ENCODE data around the gene PCDHB9. TPM values are rescaled to one million over a fixed set of nuclear protein-coding genes. Genes with fewer than 3 reads are reported as not detected.
A peak's percentile ranks its signal among the peaks of the same experiment; 100 is the strongest.
"Not testable (repeated sequence)": the region's sequence is repeated elsewhere in the genome, so short reads cannot be mapped to it uniquely, and the experiment has no call there.

Gene PCDHB9
- total and polyA plus RNA-seq, 9 donors, result 1.3 to 3.6 (median 2.7) TPM

GRCh38 chr5:141157356-141157755, 29.6 kb upstream of the PCDHB9 start:
- H3K4me3 ChIP-seq (ENCODE audit: low read length); H3K36me3 ChIP-seq (ENCODE audit: control insufficient read depth, insufficient read depth, low read length); H3K27ac ChIP-seq (ENCODE audit: low read length); DNase-seq; H3K4me1 ChIP-seq (ENCODE audit: control insufficient read depth, insufficient read depth, low read length): not testable (repeated sequence)
- WGBS (ENCODE audit: insufficient coverage), result 30% methylated on average over 19 of the region's 38 CpGs
- peaks cover 29% of the 10 kb centered on the region for H3K9me3 ChIP-seq (replicated peaks; ENCODE audit: control insufficient read depth, low read depth, low read length)
- peaks cover 11% of the 10 kb centered on the region for H3K27me3 ChIP-seq (ENCODE audit: control insufficient read depth, insufficient read depth, low read length)

DNA sequence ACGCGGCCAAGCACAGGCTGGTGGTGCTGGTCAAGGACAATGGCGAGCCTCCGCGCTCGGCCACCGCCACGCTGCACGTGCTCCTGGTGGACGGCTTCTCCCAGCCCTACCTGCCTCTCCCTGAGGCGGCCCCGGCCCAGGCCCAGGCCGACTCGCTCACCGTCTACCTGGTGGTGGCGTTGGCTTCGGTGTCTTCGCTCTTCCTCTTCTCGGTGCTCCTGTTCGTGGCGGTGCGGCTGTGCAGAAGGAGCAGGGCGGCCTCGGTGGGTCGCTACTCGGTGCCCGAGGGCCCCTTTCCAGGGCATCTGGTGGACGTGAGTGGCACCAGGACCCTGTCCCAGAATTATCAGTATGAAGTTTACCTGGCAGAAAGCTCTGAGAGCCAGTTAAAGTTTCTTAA, 29.1 kb upstream of the PCDHB9 start:
- 24% methylated on average over 25 of the region's 28 CpGs for WGBS (ENCODE audit: insufficient coverage)
- peaks cover 11% of the 10 kb centered on the region for H3K27me3 ChIP-seq (ENCODE audit: control insufficient read depth, insufficient read depth, low read length)
- H3K4me1 ChIP-seq (ENCODE audit: control insufficient read depth, insufficient read depth, low read length); H3K4me3 ChIP-seq (ENCODE audit: low read length); H3K27ac ChIP-seq (ENCODE audit: low read length); DNase-seq; H3K36me3 ChIP-seq (ENCODE audit: control insufficient read depth, insufficient read depth, low read length): not testable (repeated sequence)
- peaks cover 30% of the 10 kb centered on the region for H3K9me3 ChIP-seq (replicated peaks; ENCODE audit: control insufficient read depth, low read depth, low read length)

GRCh38 chr5:141172381-141173204, 14.4 kb upstream of the PCDHB9 start, which contains the start of gene PCDHB7:
Gene PCDHB7 (plus strand): TSS chr5:141172644. CDS start chr5:141172836, 192 bp downstream.
- DNase-seq, result peak; percentile 40
- Histone ChIP-seq H3K36me3 (ENCODE audit: control insufficient read depth, insufficient read depth, low read length) (no peaks in the 10 kb centered on the region), H3K27ac (ENCODE audit: low read length) (no peak within 1 kb of the TSS), H3K4me1 (ENCODE audit: control insufficient read depth, insufficient read depth, low read length) (no peaks in the 10 kb centered on the region), H3K9me3 (replicated peaks; ENCODE audit: control insufficient read depth, low read depth, low read length) (peaks cover 19% of the 10 kb centered on the region), H3K27me3 (ENCODE audit: control insufficient read depth, insufficient read depth, low read length) (peaks cover 13% of the 10 kb centered on the region), H3K4me3 (ENCODE audit: low read length) (peak within 1 kb of the TSS; percentile 14)
- WGBS (ENCODE audit: insufficient coverage), result 36% methylated on average over 12 of the region's 20 CpGs

GRCh38 chr5:141174291-141175104, 12.5 kb upstream of the PCDHB9 start:
- H3K27ac ChIP-seq (ENCODE audit: low read length); DNase-seq; H3K36me3 ChIP-seq (ENCODE audit: control insufficient read depth, insufficient read depth, low read length); H3K4me1 ChIP-seq (ENCODE audit: control insufficient read depth, insufficient read depth, low read length); H3K4me3 ChIP-seq (ENCODE audit: low read length): not testable (repeated sequence)
- H3K9me3 ChIP-seq (replicated peaks; ENCODE audit: control insufficient read depth, low read depth, low read length), result peaks cover 19% of the 10 kb centered on the region
- H3K27me3 ChIP-seq (ENCODE audit: control insufficient read depth, insufficient read depth, low read length), result peaks cover 13% of the 10 kb centered on the region
- 34% methylated on average over 64 of the region's 79 CpGs for WGBS (ENCODE audit: insufficient coverage)

- peaks cover 16% of the 10 kb centered on the region for H3K27me3 ChIP-seq (ENCODE audit: control insufficient read depth, insufficient read depth, low read length)
- H3K4me1 ChIP-seq (ENCODE audit: control insufficient read depth, insufficient read depth, low read length), result no peaks in the 10 kb centered on the region
- H3K4me3 ChIP-seq (ENCODE audit: low read length), result no peak overlapping the region
- H3K27ac ChIP-seq (ENCODE audit: low read length), result no peak overlapping the region
- peaks cover 22% of the 10 kb centered on the region for H3K9me3 ChIP-seq (replicated peaks; ENCODE audit: control insufficient read depth, low read depth, low read length)
- DNase-seq, result no peak
- H3K36me3 ChIP-seq (ENCODE audit: control insufficient read depth, insufficient read depth, low read length), result no peaks in the 10 kb centered on the region
- no CpG with 5 or more reads among the region's 1 CpG for WGBS (ENCODE audit: insufficient coverage)
Measured at GRCh38 chr5:141175933-141176332, 11.0 kb upstream of the PCDHB9 start.

DNA sequence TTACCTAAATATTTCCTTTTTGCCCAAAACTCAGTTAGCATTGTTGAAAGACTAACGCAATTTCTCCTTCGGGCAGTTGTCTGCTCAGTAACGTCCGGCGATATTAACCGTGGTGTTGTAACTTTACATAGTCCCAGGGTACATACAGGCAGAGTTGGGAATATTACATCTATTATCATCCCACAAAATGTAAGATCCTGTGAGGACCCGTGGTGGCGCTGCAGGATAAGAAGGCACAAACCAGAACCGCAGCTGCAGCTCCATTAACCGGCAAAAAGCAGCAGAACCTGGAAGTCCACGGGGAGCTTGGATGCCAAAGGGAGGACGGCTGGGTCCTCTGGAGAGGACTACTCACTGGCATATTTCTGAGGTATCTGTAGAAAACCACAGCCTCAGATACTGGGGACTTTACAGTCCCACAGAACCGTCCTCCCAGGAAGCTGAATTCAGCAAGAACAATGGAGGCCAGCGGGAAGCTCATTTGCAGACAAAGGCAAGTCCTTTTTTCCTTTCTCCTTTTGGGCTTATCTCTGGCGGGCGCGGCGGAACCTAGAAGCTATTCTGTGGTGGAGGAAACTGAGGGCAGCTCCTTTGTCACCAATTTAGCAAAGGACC, 9.3 kb upstream of the PCDHB9 start, which contains the start of gene PCDHB8:
Gene PCDHB8, plus strand, starts transcription at position 214 of the 615 bp plus-strand sequence. Its CDS starts 245 bp downstream, at position 459.
- Histone ChIP-seq H3K27me3 (ENCODE audit: control insufficient read depth, insufficient read depth, low read length) (peaks cover 16% of the 10 kb centered on the region), H3K9me3 (replicated peaks; ENCODE audit: control insufficient read depth, low read depth, low read length) (peaks cover 24% of the 10 kb centered on the region)
- WGBS (ENCODE audit: insufficient coverage), result 43% methylated on average over 3 of the region's 18 CpGs
- H3K27ac ChIP-seq (ENCODE audit: low read length); H3K4me3 ChIP-seq (ENCODE audit: low read length); H3K36me3 ChIP-seq (ENCODE audit: control insufficient read depth, insufficient read depth, low read length); H3K4me1 ChIP-seq (ENCODE audit: control insufficient read depth, insufficient read depth, low read length); DNase-seq: not testable (repeated sequence)

- DNase-seq; H3K27me3 ChIP-seq (ENCODE audit: control insufficient read depth, insufficient read depth, low read length); H3K27ac ChIP-seq (ENCODE audit: low read length); H3K4me1 ChIP-seq (ENCODE audit: control insufficient read depth, insufficient read depth, low read length); H3K36me3 ChIP-seq (ENCODE audit: control insufficient read depth, insufficient read depth, low read length); H3K4me3 ChIP-seq (ENCODE audit: low read length): not testable (repeated sequence)
- 30% methylated on average over 22 of the region's 39 CpGs for WGBS (ENCODE audit: insufficient coverage)
- H3K9me3 ChIP-seq (replicated peaks; ENCODE audit: control insufficient read depth, low read depth, low read length), result peaks cover 18% of the 10 kb centered on the region
Measured at GRCh38 chr5:141179371-141179770, 7.6 kb upstream of the PCDHB9 start.

GRCh38 chr5:141179876-141180275, 7.1 kb upstream of the PCDHB9 start:
- H3K36me3 ChIP-seq (ENCODE audit: control insufficient read depth, insufficient read depth, low read length); DNase-seq; H3K4me3 ChIP-seq (ENCODE audit: low read length); H3K27ac ChIP-seq (ENCODE audit: low read length); H3K4me1 ChIP-seq (ENCODE audit: control insufficient read depth, insufficient read depth, low read length): not testable (repeated sequence)
- WGBS (ENCODE audit: insufficient coverage), result 28% methylated on average over 18 of the region's 32 CpGs
- Histone ChIP-seq H3K27me3 (ENCODE audit: control insufficient read depth, insufficient read depth, low read length) (peaks cover 13% of the 10 kb centered on the region), H3K9me3 (replicated peaks; ENCODE audit: control insufficient read depth, low read depth, low read length) (peaks cover 21% of the 10 kb centered on the region)

GRCh38 chr5:141180313-141180712, 6.6 kb upstream of the PCDHB9 start:
- DNase-seq, result no peak
- no peak overlapping the region for H3K4me3 ChIP-seq (ENCODE audit: low read length)
- peaks cover 13% of the 10 kb centered on the region for H3K27me3 ChIP-seq (ENCODE audit: control insufficient read depth, insufficient read depth, low read length)
- H3K36me3 ChIP-seq (ENCODE audit: control insufficient read depth, insufficient read depth, low read length), result no peaks in the 10 kb centered on the region
- no peak overlapping the region for H3K27ac ChIP-seq (ENCODE audit: low read length)
- H3K4me1 ChIP-seq (ENCODE audit: control insufficient read depth, insufficient read depth, low read length), result no peaks in the 10 kb centered on the region
- H3K9me3 ChIP-seq (replicated peaks; ENCODE audit: control insufficient read depth, low read depth, low read length), result peaks cover 21% of the 10 kb centered on the region
- no CpG with 5 or more reads among the region's 1 CpG for WGBS (ENCODE audit: insufficient coverage)

- Histone ChIP-seq H3K36me3 (ENCODE audit: control insufficient read depth, insufficient read depth, low read length) (no peaks in the 10 kb centered on the region), H3K4me3 (ENCODE audit: low read length) (peak within 1 kb of the TSS; percentile 28), H3K27ac (ENCODE audit: low read length) (no peak within 1 kb of the TSS), H3K4me1 (ENCODE audit: control insufficient read depth, insufficient read depth, low read length) (no peaks in the 10 kb centered on the region), H3K9me3 (replicated peaks; ENCODE audit: control insufficient read depth, low read depth, low read length) (peaks cover 27% of the 10 kb centered on the region), H3K27me3 (ENCODE audit: control insufficient read depth, insufficient read depth, low read length) (peaks cover 13% of the 10 kb centered on the region)
- DNase-seq, result peak; percentile 55
- 8% methylated on average over 13 of the region's 13 CpGs for WGBS (ENCODE audit: insufficient coverage)
Measured at GRCh38 chr5:141182248-141182647, 4.7 kb upstream of the PCDHB9 start, which contains the start of gene PCDHB16. Gene PCDHB16 (plus strand): TSS chr5:141182387. CDS start chr5:141182560, 173 bp downstream.

Measured in muscle of leg (tissue), 11 donors.